GM12878 (cell line): ENCODE data around the gene GARS1.

Experiments
- ATF3 ChIP-seq: IDR thresholded peaks from 2 replicates; pipeline ENCODE4 v1.6.1; 2011; ENCODE audit warnings: low read depth, mild to moderate bottlenecking, low read length, moderate library complexity, borderline replicate concordance; ENCODE audit errors: extremely low read depth
- EP300 ChIP-seq, 2 experiments: fragments of 150-350 bp in 1 of 2; IDR thresholded peaks; 2 replicates each; pipeline ENCODE4 v1.6.1; 2011 to 2012; ENCODE audit warnings: low read depth in 2 of 2, low read length in 2 of 2, borderline replicate concordance in 1 of 2, improper control_type of control experiment in 1 of 2, inconsistent platforms in 1 of 2; ENCODE audit not compliant: control insufficient read depth in 1 of 2
- PML ChIP-seq: IDR thresholded peaks from 2 replicates; pipeline ENCODE4 v1.6.1; 2012; ENCODE audit warnings: low read length, inconsistent platforms
- POLR2A ChIP-seq: IDR thresholded peaks from 2 replicates; pipeline ENCODE4 v1.6.1; 2011; ENCODE audit warnings: low read depth, mild to moderate bottlenecking, low read length
- POLR2AphosphoS5 ChIP-seq: IDR thresholded peaks from 2 replicates; pipeline ENCODE4 v1.6.1; 2011; ENCODE audit warnings: mild to moderate bottlenecking, low read length, inconsistent platforms
- RAD21 ChIP-seq: IDR thresholded peaks from 2 replicates; pipeline ENCODE4 v1.6.1; 2011; ENCODE audit warnings: mild to moderate bottlenecking, low read depth, low read length, moderate library complexity; ENCODE audit not compliant: insufficient read depth
- SIN3A ChIP-seq: IDR thresholded peaks from 2 replicates; pipeline ENCODE4 v1.6.1; 2012; ENCODE audit warnings: low read depth, low read length, improper control_type of control experiment
- SREBF1 ChIP-seq: IDR thresholded peaks from 2 replicates; pipeline ENCODE4 v1.6.1; 2012; ENCODE audit warnings: mild to moderate bottlenecking, low read length
- ZBTB11 ChIP-seq: fragments of 450-650 bp; formaldehyde crosslinking; IDR thresholded peaks from 2 replicates; pipeline ENCODE4 v1.5.0; 2022; ENCODE audit warnings: mild to moderate bottlenecking, missing genetic modification characterization
- TF ChIP-seq, protein P1 (sequence below): fragments of 450-650 bp; IDR thresholded peaks from 2 replicates; pipeline ENCODE4 v1.6.1; 2018; ENCODE audit warnings: mild to moderate bottlenecking, low read depth, moderate library complexity; ENCODE audit not compliant: partially characterized antibody
- TF ChIP-seq, protein P2 (sequence below), 3 experiments: IDR thresholded peaks in 2 of 3; conservative IDR thresholded peaks in 1 of 3; 2 replicates each; pipeline ENCODE4 v1.5.1; 2011; ENCODE audit warnings: low read depth in 3 of 3, low read length in 3 of 3, mild to moderate bottlenecking in 3 of 3, control low read depth in 2 of 3, moderate library complexity in 2 of 3, inconsistent platforms in 1 of 3, mixed read lengths in 1 of 3; ENCODE audit not compliant: control insufficient read depth in 2 of 3, insufficient read depth in 1 of 3; ENCODE audit errors: extremely low read depth in 1 of 3
- TF ChIP-seq, protein P3 (sequence below): IDR thresholded peaks from 2 replicates; pipeline ENCODE4 v1.6.1; 2012; ENCODE audit warnings: mild to moderate bottlenecking, low read depth, low read length

DNA sequence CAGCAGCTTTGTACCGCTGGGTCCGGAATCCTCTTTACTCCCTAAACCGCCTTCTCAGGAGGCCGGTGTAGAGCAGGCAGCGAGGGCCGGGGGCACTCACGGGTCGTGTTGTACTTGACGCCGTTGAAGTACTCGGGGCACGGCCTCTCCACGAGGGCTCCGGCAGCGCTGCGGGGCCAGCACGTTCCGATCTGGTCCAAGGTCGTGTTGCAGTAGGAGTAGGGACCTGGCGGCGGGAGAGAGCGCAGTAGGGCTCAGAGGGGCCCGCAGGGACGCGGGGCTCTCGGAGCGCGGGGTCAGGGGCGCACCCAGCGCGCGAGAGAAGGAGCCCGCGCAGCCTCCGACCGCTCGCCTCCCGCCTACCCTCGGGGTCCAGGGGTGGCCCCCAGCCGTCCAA is 87.1 kb downstream of the GARS1 start:
- TF ChIP-seq, protein P1, sequence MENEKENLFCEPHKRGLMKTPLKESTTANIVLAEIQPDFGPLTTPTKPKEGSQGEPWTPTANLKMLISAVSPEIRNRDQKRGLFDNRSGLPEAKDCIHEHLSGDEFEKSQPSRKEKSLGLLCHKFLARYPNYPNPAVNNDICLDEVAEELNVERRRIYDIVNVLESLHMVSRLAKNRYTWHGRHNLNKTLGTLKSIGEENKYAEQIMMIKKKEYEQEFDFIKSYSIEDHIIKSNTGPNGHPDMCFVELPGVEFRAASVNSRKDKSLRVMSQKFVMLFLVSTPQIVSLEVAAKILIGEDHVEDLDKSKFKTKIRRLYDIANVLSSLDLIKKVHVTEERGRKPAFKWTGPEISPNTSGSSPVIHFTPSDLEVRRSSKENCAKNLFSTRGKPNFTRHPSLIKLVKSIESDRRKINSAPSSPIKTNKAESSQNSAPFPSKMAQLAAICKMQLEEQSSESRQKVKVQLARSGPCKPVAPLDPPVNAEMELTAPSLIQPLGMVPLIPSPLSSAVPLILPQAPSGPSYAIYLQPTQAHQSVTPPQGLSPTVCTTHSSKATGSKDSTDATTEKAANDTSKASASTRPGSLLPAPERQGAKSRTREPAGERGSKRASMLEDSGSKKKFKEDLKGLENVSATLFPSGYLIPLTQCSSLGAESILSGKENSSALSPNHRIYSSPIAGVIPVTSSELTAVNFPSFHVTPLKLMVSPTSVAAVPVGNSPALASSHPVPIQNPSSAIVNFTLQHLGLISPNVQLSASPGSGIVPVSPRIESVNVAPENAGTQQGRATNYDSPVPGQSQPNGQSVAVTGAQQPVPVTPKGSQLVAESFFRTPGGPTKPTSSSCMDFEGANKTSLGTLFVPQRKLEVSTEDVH, result no peak
- TF ChIP-seq POLR2AphosphoS5 (no peak), ZBTB11 (CRISPR knock-in tag) (no peak), PML (no peak), SIN3A (no peak), RAD21 (no peak), EP300 (IDR thresholded peaks at IDR 0.05; ENCODE audit: borderline replicate concordance in 1 of 2, control insufficient read depth in 1 of 2, low read depth in 2 of 2, low read length in 2 of 2) (no peak), POLR2A (no peak), SREBF1 (no peak), ATF3 (no peak)
- TF ChIP-seq, protein P2, sequence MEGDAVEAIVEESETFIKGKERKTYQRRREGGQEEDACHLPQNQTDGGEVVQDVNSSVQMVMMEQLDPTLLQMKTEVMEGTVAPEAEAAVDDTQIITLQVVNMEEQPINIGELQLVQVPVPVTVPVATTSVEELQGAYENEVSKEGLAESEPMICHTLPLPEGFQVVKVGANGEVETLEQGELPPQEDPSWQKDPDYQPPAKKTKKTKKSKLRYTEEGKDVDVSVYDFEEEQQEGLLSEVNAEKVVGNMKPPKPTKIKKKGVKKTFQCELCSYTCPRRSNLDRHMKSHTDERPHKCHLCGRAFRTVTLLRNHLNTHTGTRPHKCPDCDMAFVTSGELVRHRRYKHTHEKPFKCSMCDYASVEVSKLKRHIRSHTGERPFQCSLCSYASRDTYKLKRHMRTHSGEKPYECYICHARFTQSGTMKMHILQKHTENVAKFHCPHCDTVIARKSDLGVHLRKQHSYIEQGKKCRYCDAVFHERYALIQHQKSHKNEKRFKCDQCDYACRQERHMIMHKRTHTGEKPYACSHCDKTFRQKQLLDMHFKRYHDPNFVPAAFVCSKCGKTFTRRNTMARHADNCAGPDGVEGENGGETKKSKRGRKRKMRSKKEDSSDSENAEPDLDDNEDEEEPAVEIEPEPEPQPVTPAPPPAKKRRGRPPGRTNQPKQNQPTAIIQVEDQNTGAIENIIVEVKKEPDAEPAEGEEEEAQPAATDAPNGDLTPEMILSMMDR (IDR thresholded peaks at IDR 0.05 in 2 of 3, conservative IDR thresholded peaks at IDR 0.05 in 1 of 3; ENCODE audit: control insufficient read depth in 2 of 3, extremely low read depth in 1 of 3, insufficient read depth in 1 of 3, low read depth in 3 of 3, low read length in 3 of 3), result no peak
- TF ChIP-seq, protein P3, sequence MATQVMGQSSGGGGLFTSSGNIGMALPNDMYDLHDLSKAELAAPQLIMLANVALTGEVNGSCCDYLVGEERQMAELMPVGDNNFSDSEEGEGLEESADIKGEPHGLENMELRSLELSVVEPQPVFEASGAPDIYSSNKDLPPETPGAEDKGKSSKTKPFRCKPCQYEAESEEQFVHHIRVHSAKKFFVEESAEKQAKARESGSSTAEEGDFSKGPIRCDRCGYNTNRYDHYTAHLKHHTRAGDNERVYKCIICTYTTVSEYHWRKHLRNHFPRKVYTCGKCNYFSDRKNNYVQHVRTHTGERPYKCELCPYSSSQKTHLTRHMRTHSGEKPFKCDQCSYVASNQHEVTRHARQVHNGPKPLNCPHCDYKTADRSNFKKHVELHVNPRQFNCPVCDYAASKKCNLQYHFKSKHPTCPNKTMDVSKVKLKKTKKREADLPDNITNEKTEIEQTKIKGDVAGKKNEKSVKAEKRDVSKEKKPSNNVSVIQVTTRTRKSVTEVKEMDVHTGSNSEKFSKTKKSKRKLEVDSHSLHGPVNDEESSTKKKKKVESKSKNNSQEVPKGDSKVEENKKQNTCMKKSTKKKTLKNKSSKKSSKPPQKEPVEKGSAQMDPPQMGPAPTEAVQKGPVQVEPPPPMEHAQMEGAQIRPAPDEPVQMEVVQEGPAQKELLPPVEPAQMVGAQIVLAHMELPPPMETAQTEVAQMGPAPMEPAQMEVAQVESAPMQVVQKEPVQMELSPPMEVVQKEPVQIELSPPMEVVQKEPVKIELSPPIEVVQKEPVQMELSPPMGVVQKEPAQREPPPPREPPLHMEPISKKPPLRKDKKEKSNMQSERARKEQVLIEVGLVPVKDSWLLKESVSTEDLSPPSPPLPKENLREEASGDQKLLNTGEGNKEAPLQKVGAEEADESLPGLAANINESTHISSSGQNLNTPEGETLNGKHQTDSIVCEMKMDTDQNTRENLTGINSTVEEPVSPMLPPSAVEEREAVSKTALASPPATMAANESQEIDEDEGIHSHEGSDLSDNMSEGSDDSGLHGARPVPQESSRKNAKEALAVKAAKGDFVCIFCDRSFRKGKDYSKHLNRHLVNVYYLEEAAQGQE, result no peak
